Neural progenitor cell (in vitro differentiated cells): ENCODE data around the gene PRDM16.

Source experiments
- EZH2 ChIP-seq: fragments of 200-600 bp; sonication (generic); IDR thresholded peaks from 2 replicates; pipeline ENCODE4 v1.6.1; 2017; ENCODE audit warnings: antibody characterized with exemption, mild to moderate bottlenecking, moderate library complexity
- EZH2phosphoT487 ChIP-seq: fragments of 200-600 bp; sonication (generic); IDR thresholded peaks from 2 replicates; pipeline ENCODE4 v1.6.1; 2017; ENCODE audit warnings: antibody characterized with exemption
- TF ChIP-seq, protein P1 (sequence below): fragments of 200-600 bp; sonication (generic); IDR thresholded peaks from 2 replicates; pipeline ENCODE4 v1.5.1; 2017; ENCODE audit warnings: antibody characterized with exemption, mild to moderate bottlenecking

DNA sequence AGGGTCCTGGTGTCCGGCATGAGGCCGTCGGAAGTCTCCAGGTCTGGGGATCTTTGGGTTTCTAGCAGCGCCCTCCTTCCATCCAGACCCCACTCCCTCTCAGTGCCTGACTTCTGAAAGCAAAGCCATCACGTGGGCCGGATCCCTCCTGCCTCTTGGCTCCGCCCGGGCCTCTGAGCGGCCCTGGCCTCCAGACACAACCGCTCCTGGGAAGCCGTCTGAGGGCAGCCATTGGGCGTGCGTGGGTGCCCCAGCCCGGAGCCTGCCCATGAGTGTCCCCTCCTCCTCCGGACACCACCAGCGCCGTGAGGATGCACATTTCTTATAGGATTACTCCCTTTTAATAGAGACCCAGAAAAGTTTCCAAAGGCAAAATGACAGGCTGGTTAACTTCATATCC, 248.5 kb downstream of the PRDM16 start:
- TF ChIP-seq, protein P1, sequence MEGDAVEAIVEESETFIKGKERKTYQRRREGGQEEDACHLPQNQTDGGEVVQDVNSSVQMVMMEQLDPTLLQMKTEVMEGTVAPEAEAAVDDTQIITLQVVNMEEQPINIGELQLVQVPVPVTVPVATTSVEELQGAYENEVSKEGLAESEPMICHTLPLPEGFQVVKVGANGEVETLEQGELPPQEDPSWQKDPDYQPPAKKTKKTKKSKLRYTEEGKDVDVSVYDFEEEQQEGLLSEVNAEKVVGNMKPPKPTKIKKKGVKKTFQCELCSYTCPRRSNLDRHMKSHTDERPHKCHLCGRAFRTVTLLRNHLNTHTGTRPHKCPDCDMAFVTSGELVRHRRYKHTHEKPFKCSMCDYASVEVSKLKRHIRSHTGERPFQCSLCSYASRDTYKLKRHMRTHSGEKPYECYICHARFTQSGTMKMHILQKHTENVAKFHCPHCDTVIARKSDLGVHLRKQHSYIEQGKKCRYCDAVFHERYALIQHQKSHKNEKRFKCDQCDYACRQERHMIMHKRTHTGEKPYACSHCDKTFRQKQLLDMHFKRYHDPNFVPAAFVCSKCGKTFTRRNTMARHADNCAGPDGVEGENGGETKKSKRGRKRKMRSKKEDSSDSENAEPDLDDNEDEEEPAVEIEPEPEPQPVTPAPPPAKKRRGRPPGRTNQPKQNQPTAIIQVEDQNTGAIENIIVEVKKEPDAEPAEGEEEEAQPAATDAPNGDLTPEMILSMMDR, result no peak
- TF ChIP-seq EZH2phosphoT487 (no peak), EZH2 (no peak)
